Right lung (tissue), 10 donors: Measurements from ENCODE around the gene RASSF9. TPM values are rescaled to one million over a fixed set of nuclear protein-coding genes. Genes with fewer than 3 reads are reported as not detected.

Source experiments
- DNase-seq, 2 donors: peaks; one replicate each; pipeline ENCODE4 v3.0.0-alpha.2; 2013
- long read RNA-seq, 8 donors: transcript quantifications; one replicate each; lab custom pipeline, GENCODE V29; 2026
- polyA plus RNA-seq, 5 donors: library from polyadenylated mRNA; unstranded; fragments of 120-200 nt; gene quantifications; one replicate each; pipeline versions ENCODE4 v1.2.1 to v1.2.3, GENCODE V29; 2013; ENCODE audit warnings: inconsistent platforms in 1 of 5, low replicate concordance in 1 of 5; ENCODE audit not compliant: insufficient read length in 5 of 5, insufficient read depth in 1 of 5

RASSF9 gene
- polyA plus RNA-seq = 10 to 100 TPM; 11.8 to 21.7 (median 19.6) TPM
- long read RNA-seq, donor 1, full-length matches to known transcripts = 12 of 12 reads
- long read RNA-seq, donor 1, partial matches to known transcripts = 0 of 12 reads
- long read RNA-seq, donor 1, other reads (novel, unspliced or antisense) = 0 of 12 reads
- long read RNA-seq, donor 2, full-length matches to known transcripts = 5 of 5 reads
- long read RNA-seq, donor 2, partial matches to known transcripts = 0 of 5 reads
- long read RNA-seq, donor 2, other reads (novel, unspliced or antisense) = 0 of 5 reads
- long read RNA-seq, donor 3, full-length matches to known transcripts = 10 of 10 reads
- long read RNA-seq, donor 3, partial matches to known transcripts = 0 of 10 reads
- long read RNA-seq, donor 3, other reads (novel, unspliced or antisense) = 0 of 10 reads
- long read RNA-seq, donor 4, full-length matches to known transcripts = 3 of 3 reads
- long read RNA-seq, donor 4, partial matches to known transcripts = 0 of 3 reads
- long read RNA-seq, donor 4, other reads (novel, unspliced or antisense) = 0 of 3 reads
- long read RNA-seq, donor 5, full-length matches to known transcripts = 12 of 12 reads
- long read RNA-seq, donor 5, partial matches to known transcripts = 0 of 12 reads
- long read RNA-seq, donor 5, other reads (novel, unspliced or antisense) = 0 of 12 reads
- long read RNA-seq, donor 6, full-length matches to known transcripts = 10 of 10 reads
- long read RNA-seq, donor 6, partial matches to known transcripts = 0 of 10 reads
- long read RNA-seq, donor 6, other reads (novel, unspliced or antisense) = 0 of 10 reads
- long read RNA-seq, donor 7, full-length matches to known transcripts = 7 of 7 reads
- long read RNA-seq, donor 7, partial matches to known transcripts = 0 of 7 reads
- long read RNA-seq, donor 7, other reads (novel, unspliced or antisense) = 0 of 7 reads
- long read RNA-seq, donor 8, full-length matches to known transcripts = 5 of 5 reads
- long read RNA-seq, donor 8, partial matches to known transcripts = 0 of 5 reads
- long read RNA-seq, donor 8, other reads (novel, unspliced or antisense) = 0 of 5 reads

DNA sequence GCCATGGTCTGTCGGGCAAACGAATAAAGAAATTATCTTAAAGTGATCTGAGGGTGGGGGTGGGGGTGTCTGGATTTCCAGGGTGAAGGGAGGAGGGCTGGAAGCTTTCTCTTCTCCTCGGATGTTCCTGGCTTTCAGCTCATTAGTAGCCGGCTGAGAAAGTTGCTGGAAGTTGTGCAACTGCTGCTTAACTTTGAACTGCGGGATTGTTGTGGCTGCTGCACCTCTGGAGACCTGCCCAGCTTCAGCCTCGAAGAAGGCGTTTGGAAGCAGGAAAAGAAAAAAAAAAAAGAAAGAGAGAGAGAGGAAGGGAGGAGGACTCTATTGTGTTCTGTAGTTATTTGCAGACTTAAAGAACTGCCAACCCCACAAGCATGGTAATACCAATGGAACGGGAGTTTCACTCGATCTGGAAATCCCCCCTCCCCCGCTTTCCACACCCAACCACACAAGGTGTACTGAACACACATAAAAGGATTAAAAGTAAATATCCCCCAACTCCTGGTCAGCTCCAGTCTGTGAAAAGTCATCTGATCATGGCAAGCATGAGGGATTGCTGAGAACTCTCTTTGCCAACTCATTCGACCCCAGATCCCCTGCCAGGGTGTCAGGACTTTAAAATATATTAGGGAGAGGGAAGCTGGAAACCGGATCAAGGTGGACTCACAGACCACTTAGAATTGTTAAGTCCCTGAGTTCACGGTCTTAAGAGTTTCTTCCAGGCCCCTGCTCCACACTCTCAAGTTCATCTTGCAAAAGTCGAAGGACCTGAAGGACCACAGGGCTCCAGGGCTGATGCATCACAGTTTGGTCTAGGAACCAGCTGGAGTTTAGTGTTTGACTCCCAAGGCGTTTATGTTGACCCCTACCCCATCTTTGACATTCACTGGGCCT lies at the start of gene RASSF9:
Gene RASSF9, minus strand, starts transcription at position 213 of the 894 bp plus-strand sequence. Its CDS starts 208 bp downstream, at position 5.
- DNase-seq = peak; percentile 65 to 73

DNA sequence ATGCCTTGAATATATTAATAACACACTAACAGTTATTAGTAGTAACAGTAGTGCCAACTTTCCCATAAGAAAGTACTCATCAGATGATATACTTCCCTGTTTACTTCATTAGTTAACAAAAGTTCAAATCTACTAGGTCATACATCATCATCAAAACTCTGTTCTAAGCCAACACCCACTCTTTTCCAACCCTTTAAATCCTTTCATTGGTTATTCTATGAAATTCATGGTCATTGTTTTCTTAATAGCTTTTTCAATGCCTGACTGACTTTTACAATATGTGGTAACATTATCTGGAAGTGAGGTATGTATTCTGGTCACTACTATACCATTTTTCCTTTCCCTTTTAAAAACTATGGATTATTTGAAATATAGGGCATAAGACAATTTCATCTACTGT lies 47.6 kb upstream of the RASSF9 start:
- DNase-seq = no peak

DNA sequence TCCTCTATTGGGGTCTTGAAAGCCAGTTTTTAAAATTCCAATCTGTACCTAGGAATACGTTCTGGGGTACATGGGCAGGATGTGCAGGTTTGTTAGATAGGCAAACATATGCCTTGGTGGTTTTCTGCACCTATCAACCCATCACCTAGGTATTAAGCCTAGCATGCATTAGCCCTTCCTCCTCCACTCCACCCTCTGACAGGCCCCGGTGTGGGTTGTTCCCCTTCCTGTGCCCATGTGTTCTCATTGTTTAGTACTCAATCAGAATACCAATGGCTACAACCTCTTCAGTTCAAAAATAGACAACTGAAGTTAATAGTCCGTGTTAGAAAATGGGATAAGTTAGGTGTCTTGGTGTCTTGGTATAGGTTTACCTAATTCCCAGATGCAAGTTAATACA lies 41.2 kb upstream of the RASSF9 start:
- DNase-seq = no peak

DNA sequence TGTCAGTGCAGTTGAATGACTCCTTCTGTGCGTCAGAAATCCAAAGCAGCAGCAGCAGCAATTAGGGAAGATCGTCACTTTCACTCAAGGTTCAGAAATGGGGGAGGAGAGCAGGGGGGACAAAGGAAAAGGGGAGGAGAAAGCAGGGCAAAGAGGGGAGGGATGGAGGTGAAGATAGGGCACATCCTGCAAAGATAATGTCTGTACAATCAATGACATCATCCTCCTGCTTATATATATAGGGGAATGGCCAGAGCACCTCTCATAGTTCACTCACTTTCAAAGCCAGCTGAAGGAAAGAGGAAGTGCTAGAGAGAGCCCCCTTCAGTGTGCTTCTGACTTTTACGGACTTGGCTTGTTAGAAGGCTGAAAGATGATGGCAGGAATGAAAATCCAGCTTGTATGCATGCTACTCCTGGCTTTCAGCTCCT lies 37.8 kb upstream of the RASSF9 start, which contains the start of gene NTS:
Gene NTS, plus strand, starts transcription at position 265 of the 431 bp plus-strand sequence. Its CDS starts 109 bp downstream, at position 374.
- no peak for DNase-seq

DNA sequence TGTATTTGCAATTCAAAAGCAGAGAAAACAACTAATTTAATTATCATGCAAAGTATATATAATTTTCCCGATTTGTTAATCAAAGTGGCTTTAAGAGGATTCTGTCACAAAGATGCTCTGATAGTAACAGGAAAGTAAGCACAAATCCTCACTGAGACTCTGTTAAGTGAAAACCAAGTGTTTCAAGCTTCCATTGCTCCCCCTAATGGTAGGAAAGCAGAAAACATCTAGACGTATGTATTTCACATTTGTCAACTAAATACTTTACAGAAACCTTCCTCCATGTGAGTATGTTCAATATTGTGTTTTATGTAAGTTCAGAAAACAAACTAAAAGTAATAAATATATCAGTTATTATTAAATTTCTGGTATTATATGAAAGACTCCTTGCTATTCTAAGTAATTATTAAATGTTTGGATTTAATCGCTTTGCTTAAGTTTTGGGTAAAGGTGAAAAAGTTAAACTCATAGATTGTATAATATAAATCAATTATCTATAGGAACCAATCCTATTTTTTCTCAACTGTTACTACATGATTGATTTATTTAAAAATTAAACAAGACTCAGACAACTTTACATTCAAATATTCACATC lies 36.4 kb upstream of the RASSF9 start:
- DNase-seq = peak in 1 of 2 donors; percentile 32

DNA sequence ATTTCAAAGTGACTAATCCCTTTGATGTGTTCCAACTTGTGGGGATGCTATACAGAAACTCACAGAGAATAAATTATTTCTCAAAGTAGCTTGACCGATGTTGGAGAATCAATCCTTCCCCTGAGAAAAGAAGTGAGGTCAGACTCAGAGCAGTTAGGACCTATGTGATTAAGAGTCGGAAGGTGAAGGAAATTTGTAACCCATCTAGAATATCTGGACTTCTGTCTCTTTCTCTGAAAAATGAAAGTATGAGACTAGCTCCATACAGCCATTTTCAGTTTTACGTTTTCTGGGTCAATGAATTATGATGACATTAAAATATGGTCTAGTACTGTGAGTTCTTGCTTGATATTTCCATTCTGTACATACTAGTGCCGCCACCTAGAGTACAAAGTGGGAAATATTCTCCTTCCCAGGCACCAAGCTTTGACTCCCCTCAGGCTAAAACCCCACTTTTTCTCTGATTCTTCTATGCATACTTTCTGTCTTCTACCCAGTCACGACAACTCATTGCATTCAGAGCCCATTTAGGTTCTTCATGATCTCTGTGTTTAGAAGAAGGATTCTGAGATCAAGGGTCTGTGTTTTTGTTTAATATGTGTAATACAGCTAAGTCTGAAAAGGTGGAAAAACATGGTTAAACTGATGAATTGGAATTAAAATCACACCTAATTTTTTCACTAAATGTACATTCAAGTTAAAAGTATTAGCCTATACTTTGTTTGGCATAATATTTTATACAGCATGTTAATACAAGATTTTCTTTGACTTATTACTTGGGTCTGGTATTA lies 31.0 kb upstream of the RASSF9 start:
- peak; percentile 47 to 60 for DNase-seq

DNA sequence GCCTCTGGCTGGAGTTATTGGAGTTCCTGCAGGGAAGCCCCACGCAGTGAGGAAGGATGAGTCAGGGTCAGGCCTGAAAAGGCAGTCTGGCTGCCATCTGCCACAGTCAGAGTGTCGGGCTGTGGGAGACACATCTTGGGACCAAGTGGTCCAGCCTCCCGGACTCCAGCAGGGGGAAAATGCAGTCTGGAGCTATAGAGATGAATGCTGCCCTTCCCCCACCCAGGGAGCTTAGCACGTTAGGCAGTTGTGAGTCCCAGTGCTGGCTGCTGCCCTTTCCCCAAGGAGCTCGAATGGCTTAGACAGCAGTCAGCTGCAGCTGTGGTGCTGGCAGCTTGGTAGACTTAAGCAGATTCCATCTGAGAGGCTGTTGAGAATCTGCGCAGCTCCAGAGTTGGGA lies 29.7 kb upstream of the RASSF9 start:
- no peak for DNase-seq

DNA sequence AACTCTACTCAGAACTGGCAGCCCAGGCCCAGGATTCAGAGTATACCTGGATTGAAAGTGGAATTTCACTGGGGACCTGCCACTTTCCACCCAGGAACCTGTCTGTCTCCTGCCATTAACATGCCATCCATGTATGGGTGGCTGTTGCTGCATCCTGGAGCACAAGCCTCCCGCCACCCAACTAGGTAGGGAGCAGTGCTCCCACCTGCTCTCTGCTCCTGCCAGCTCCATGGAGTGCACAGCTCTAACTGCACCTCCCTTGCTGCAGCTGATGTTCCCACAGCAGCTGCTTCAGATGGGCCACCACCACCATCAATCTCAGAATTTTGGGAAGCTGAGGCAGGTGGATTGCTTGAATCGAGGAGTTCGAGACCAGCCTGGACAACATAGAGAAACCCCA lies 20.8 kb upstream of the RASSF9 start:
- DNase-seq = no peak

DNA sequence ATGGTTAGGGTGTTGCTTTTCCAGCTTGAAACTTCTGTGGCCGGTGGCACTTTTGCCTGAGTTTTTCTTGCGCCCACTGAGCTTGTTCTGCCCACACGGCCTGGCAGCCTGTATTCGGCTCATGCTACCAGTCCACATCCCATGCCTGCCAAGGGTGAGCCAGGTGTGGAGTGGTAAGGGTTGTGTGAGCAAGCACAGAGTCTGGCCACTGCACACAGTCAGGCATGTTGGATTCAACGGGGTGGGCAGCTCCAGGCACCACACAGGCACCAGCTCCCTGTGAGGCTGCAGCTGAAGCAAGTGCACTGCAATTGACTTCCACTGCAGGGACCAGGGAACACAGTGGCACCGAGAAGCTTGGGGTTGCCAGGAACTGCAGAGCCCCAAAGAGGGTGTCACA lies 19.1 kb upstream of the RASSF9 start:
- DNase-seq = no peak

DNA sequence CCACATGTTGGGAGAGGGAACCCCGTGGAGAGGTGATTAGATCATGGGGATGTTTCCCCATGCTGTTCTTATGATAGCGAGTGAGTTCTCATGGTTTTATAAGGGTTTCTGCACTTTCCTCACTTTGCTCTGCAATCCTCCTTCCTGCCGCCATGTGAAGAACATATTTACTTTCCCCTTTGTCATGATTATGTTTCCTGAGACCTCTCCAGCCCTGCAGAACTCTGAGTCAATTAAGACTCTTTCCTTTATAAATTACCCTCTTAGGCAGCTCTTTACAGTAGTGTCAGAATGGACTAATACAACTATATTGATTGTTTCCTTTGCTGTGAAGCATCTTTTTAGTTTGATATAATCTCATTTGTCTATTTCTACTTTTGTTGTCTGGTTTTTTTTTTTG lies 13.1 kb upstream of the RASSF9 start:
- DNase-seq = no peak

DNA sequence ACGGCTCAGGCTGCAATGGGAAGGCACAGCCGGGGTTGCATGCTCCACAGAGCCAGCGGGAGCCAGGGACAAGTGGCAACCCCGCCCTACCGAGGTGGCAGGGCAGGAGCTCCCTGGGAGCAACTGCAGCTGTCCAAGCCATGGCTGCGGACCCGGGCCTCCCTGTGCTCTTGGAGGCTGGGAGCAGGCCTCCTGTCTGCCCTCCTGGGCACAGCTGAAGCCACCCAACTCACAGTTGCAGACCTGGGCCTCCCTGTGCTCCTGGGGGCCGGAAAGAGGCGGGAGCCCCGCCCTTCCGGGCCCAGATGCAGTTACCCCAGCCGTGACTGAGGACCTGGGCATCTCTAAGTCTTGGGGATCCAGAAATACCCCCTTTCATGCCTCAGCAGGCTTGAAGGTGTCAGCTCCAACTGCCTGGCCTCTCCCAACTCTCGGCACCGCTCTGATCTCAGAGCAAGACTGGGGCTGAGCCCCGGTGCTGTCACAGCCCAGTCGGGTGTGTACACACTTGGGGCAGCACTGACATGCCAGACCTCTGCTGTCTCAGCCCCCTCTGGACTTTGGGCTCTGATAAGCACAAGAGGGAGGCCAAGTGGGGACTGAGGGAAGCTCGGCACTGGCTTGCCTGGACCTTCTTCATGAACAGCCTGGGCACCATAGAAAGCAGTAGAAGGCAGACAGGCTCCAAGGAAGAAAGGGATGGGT lies 7.5 kb upstream of the RASSF9 start:
- DNase-seq = no peak

DNA sequence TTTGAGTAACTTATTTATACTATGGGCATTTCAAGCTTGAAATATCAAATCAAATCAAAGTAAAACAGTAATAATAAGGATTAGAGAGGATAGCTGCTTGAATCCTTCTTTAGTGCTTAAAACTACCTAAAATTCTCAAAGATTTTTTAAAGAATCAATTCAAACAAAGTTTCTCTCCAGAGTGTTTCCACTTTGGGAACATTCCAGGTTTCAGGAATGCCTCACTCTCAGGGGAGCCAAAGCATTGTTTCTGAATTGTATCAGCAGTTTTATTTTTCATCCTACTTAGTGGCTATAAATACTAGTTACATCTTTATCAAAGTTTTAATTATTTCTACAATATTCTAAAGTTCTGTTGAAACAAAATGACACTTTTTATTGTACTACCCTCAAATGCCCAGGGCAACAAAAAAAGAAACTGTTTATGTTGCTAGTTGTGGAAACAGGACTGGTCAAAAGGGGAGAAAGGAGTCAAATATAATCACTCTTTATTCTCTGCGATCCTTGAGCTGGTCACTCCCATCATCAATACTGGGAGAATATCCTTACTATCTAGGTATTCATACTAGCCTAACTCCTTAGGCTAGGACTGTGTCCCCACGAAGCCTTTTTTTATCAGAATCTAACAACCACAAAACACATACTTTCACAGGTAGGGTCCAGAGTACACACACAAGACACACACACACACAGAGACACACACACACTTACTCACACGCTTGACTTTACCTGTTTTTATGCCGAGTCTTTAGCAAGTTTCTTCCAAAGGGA lies 598 bp downstream of the RASSF9 start:
- no peak for DNase-seq

DNA sequence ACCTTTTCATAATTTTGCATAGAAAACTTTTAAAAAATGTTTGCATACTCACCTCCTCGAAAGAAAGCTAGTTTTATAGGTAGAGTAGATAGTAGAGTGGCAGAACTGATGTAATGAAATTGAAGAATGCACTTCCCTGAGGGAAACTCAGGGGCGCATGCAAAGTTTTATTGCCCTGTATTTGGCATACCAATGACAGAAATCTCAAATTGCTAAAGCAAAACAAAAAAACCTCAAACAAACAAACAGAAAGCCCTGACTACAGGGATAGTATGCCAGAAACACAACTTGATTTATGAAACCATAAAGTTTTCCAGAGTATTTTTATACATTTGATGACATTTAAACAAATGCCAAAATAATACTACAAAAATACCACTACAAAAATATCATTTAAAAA lies 1.8 kb downstream of the RASSF9 start:
- DNase-seq = no peak

DNA sequence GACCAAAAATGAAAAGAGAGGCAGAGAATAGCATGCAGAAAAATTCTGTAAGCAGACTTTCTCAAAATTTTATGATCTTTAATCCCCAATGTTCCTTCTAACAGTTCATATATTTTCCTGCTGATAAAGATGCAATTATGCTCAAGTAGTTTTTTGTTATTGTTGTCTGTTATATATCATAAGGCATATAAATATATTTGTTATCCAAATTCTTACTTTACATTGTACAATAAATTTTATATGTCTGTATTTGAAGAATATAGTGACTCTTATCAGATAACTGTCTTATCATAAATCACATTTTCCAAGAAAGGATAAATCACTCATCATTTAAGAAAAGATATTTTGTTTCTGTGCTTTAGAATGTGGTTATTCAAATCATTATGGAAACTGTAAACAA lies 2.6 kb downstream of the RASSF9 start:
- DNase-seq = no peak

DNA sequence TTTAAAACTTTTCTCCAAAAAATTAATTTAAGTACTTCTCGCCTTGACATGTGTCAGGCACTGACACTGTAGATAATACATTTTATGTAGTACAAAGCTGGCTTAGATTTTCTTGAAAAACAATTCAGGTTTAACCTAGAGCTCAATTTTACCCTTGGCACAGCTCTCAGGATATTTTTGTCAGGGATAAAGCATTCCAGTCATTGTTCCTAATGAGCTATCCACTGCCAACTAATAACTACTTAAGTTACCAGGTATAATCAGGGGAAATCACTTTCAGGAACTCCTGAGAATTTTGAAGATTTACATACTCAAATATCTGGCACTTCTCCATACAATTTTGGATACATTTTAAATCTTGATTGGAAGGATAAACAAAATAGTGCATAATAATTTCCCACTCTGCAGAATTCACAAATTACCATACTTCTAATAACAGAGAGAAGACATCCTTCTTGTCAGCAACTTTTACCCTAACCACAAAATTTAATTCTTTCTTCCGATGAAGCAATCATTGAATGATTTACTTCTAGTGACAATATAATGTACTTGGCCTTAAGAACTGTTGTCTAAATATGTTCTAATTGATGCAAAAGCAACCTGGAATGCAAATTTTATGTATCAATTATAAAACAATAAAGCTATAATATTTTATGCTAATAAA lies 4.8 kb downstream of the RASSF9 start:
- DNase-seq = no peak

DNA sequence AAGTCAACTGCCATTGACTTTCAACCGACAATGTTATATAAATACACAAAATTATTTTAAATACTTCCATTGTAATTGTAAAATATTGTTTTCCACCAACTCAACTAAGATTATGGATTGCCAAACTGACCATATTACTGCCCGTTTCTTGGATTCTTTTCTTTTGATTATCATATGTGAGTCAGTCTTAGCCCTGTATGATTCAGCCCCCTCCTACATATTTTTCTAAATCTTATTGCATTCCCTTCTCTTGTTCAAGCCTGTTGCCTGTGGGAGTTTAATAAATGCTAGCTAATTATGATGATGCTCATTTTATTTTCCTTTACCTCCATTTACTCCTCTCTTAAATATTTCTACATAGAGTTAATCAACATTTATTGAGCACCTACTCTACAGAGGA lies 6.8 kb downstream of the RASSF9 start:
- no peak for DNase-seq

DNA sequence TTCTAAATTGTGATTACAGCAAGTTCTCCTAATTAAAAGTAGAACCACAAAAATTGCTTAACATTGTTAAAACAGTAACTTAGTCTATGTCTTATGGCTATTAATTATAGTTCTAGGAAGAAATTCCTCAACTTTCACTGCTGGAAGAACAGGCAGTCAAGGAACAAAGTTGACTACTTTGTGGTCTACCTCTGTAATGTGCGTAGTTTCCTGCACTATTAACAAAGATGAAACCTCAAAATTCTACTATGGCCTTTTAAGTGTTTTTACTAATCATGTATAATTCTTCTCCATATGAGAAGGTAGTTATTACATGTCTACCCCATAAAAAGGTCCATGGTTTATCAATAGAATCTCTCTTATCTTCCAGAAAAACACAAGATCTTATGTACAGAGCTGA lies 7.6 kb downstream of the RASSF9 start:
- no peak for DNase-seq

DNA sequence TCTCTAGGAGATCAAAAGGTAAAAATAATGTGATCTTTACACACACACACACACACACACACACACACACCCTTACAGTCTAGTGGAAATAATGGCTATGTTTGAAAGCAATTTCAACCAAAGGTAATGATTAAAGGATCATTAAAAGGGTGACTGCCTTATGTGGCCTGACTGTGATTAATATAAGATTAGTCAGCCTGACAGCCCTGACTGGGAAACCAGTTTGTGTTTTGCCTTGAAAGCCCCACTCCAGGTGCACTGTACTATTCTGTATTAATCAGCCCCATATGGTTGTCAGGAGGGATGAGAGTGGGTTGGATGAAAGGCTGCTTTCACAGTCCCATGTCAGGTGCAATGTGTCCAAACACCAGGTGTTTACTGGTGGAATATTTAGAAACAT lies 10.5 kb downstream of the RASSF9 start:
- DNase-seq = no peak
